Islet of Langerhans (tissue), 1 donor: ENCODE results near the gene NSG1.
"Not testable (repeated sequence)": the region's sequence is repeated elsewhere in the genome, so short reads cannot be mapped to it uniquely, and the experiment has no call there.

Experiments
- FAIRE-seq: peaks from one replicate; lab custom pipeline; 2011; peaks lifted over from hg19 to GRCh38; lab: Jason Lieb, UNC

Gene NSG1

GRCh38 chr4:4386736-4387392 lies at the start of gene NSG1:
TSS of gene NSG1 (plus strand) at chr4:4387102. CDS start at chr4:4387630, 528 bp downstream.
- FAIRE-seq: no peak

GRCh38 chr4:4338210-4339001 lies 48.5 kb upstream of the NSG1 start:
- FAIRE-seq: no peak

GRCh38 chr4:4339504-4340085 lies 47.3 kb upstream of the NSG1 start:
- no peak for FAIRE-seq

- no peak for FAIRE-seq
These were observed 44.8 kb upstream of the NSG1 start for GRCh38 chr4:4341861-4342650.

DNA sequence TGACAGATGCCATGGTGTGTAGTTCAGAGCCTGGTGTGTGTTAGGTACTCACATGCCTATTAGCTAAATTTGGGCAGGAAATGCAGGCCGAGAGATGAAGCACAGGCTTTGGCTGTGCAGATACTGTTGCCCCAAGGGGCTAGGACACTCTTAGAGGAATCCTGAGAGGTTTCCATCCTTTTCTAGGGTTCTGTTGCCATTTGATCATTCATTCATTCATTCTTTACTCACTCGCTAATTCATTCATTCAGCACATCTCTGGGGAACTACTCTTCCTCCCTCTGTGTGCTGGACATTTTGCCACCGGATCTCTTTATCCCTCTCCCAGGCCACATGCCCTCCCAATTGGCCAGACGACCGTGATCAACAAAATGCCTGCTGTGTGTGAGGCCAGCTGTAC lies 43.9 kb upstream of the NSG1 start:
- no peak for FAIRE-seq

DNA sequence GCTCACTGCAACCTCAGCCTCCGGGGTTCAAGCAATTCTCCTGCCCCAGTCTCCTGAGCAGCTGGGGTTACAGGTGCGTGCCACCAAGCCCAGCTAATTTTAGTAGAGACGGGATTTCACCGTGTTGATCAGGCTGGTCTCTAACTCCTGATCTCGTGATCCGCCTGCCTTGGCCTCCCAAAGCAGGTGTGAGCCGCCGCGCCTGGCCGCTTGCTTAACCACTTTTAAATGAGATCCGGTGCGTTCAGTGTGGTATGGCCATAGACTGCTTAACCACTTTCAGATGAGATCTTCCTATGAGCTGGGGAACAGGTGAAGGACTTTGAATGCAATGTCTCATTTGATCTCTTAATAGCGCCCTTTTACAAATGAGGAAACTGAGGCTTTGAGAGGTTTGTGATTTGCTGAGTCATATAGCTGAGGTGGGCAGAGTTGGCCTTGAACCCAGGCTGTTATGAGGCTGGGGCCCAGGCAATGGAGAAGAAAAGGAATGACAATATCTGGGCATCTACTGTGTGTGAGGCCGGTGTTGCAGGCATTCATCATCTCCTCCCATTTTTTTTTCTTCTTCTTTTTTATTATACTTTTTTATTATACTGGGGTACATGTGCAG lies 41.9 kb upstream of the NSG1 start:
- no peak for FAIRE-seq

GRCh38 chr4:4347585-4347984 lies 39.3 kb upstream of the NSG1 start:
- FAIRE-seq: no peak

GRCh38 chr4:4348585-4348984 lies 38.3 kb upstream of the NSG1 start:
- FAIRE-seq: not testable (repeated sequence)

- FAIRE-seq: no peak
These were observed 37.0 kb upstream of the NSG1 start for GRCh38 chr4:4349867-4350266.

GRCh38 chr4:4350909-4351308 lies 36.0 kb upstream of the NSG1 start:
- no peak for FAIRE-seq

GRCh38 chr4:4355302-4355701 lies 31.6 kb upstream of the NSG1 start:
- FAIRE-seq: no peak

DNA sequence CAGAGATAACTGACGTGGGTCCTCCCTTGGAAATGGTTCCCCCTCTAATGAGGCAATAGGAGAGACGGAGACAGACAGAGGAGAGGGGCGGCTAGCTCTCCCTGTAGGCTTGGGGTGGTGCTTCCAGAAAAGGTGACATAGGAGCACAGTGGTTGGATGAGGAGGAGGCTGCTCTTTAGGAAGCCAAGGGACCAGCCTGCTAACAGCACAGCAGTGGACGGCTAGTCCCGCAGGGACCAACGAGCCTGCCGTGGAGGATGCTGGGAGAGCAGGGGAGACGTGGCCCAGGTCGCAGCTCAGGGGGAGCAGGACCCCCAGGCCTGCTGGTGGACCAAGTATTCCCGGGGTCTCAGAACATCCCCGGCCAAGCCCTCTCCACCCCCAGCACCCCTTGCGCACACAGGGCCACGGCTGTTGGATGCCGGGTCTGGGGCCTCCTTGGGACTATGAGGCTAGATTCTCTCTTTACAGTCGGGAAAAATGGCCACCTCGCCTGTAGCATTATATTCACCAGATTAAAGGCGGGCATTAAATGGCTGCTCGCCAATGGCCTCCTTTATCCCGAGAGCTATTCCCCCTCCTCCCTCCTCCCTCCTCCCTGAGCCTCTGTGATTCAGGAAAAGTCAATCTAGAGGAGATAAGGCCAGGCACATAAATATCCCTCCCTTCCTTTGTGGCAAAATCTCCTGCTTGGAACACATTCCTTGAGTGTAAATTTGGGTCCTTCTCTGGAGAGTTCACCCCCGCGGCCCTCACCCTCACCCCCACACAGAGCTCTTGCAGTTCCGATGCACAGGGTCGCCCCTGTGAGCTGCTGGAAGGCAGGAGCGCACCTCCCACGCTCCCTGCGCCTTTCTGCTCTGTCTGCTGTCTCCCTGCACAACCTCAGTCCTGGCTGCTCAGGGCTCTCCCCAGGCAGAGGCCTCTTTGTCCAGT lies 30.5 kb upstream of the NSG1 start:
- FAIRE-seq: no peak

DNA sequence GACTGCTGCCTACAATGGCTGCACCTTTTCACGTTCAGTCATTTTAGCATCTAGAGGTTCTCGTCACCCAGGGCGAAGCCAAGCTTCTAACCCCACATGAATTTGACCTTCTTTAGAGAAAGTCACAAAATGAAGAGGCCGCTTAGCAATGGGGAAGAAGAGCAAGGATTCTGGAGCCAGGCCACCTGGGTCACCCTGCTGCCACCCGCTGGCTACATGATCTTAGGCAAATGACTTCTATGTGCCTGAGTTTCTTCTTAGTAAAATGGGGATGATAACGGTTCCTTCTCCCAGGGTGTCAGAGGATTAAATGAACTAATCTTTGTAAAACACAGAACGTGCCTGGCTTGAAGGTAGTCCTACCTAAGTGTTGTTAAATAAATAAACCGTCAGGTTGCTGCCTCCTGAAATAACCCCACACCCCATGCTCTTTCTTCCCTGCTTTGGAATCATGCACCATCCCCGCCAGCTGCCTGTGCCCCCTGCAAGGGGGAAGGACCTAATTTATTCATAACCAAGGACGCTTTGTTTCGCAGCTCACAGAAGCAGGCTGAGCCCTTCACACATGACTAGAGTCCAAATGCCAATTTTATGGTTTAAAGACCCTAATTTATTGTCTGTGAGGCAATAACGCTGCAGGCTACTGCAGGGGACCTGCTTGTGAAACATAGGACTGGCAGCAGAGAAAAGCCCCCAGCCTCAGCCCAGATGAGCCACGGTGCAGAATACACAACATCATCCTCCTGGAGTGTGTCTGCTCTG lies 28.6 kb upstream of the NSG1 start:
- no peak for FAIRE-seq

- no peak for FAIRE-seq
These were observed 25.0 kb upstream of the NSG1 start for GRCh38 chr4:4361883-4362282.

DNA sequence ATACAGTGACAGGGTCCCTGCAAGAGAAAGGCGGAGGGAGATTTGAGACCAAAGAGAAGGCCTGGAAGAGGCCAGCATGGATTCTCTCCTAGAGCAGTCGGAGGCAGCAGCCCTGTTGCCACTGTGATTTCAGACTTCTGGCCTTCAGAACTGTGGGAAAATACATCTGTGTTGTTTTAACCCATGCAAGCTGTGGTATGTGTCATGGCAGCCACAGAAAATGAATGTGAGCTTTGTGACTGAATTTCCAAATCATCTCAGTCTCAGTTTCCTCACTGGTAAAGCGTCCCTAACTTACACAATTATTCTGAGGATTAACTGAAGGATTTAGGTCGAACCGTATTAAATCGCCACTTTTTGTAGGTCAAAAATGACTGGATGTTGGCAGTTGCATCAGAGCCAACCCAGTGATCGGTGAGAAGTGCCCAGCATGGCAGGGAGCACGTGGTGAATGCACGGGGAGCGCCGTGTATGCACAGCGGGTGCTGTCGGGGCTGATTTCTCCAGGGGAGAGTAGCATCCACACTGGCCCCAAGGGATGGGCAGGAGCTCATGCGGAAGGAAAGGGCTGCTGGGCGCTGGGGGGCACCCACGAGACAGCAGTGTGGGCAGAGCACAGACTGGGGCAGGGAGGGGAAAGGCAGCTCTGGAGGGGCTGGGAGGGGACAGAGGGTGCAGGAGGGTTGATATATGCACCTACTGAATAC lies 23.8 kb upstream of the NSG1 start:
- FAIRE-seq: no peak

DNA sequence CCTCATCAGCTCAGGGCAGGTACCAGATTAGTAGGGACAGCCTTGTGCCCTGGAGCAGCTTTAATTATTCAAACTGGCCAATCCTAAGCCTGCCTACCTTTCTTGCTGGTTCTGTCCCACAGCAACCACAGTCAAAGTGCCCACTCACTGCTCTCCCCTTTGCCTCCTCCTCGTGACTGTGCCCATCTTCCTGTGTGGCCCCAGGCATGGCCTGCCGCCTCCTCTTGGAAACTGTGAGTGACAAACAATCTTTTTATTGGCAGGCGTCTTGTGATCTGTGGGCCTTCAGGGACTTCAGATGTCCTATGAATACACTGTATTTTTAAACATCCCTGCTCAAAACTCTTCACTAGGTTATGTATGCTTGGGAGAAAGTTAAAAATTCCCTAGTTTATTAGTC lies 22.8 kb upstream of the NSG1 start:
- FAIRE-seq: no peak

DNA sequence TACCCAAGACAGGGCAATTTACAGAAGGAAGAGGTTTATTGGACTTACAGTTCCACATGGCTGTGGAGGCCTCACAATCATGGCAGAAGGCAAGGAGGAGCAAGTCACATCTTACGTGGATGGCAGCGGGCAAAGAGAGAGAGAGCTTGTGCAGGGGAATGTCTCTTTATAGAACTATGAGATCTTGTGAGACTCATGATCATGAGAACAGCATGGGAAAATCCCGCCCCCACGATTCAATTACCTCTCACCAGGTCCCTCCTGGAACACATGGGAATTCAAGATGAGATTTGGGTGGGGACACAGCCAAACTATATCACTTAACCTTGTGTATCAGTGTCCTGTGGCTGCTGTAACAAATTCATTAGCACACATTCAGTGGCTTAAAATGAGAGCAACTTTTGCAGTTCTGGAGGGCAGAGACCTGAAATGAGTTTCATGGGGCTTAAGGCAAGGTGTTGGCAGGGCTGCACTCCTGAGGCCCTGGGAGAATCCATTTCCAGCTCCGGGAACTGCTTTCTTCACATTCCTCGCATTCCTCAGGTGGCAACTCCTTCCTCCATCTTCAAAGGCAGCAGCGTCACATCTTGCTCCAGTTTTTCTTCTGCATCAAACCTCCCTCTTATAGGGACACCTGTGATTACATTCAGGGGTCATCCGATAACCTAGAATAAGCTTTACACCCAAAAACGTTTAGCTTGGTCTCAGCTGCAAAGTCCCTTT lies 22.3 kb upstream of the NSG1 start:
- FAIRE-seq: no peak

DNA sequence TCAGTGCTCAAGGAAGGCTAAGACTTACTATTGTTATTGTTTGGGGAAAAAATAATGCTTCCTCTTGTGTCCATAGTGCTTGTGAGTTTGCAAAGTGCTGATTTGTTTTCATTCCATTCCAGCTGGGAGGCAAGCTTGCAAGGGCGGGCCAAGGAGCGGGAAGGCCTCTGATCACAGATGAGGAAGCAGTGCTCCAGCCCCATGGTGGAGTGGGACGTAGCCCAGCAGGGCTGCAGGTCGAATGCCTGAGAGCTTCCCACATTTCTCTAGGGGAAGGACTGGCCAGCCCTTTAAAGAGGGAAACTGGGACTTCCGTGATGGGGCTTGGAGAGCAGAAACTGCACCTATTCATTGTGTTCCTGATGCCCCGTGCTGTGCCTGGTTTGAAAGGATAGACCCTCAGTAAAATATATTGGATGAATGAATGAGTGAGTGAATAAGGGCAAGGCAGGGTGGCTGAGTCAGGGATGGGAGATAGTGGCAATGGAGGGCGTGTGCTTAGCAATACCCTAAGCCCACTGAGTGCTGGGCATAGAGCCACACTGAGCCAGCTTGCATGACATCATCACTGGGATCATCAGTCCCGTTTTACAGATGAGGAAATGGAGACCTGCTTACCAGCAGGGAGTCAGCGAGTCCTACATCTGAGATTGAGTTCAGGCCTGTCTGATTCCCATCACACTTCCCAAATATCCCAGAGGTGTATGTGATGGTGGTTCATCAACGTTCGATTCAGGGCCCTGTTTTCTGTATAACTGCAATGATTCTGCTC lies 17.9 kb upstream of the NSG1 start:
- FAIRE-seq: no peak
